Measurements from ENCODE around the gene CRACR2A. TPM values are rescaled to one million over a fixed set of nuclear protein-coding genes. Genes with fewer than 3 reads are reported as not detected.

The CRACR2A gene
- total and polyA plus RNA-seq, 4 donors = 1.4 to 10.2 (median 5.5) TPM

GRCh38 chr12:3704512-3705353, 48.2 kb downstream of the CRACR2A start:
- Histone ChIP-seq H3K27me3 (ENCODE audit: control insufficient read depth in 3 of 3, insufficient read depth in 3 of 3, low read length in 2 of 3) (no peaks in the 10 kb centered on the region), H3K27ac (ENCODE audit: low read depth in 1 of 2, low read length in 1 of 2) (peak overlapping the region; percentile 53 to 57), H3K4me3 (no peak overlapping the region), H3K4me1 (ENCODE audit: control insufficient read depth in 5 of 5, insufficient read depth in 5 of 5, low read length in 5 of 5) (peaks cover 0 to 6% (median 0%) of the 10 kb centered on the region in 5 donors), H3K36me3 (ENCODE audit: control insufficient read depth in 4 of 4, insufficient read depth in 4 of 4, low read length in 4 of 4) (no peaks in the 10 kb centered on the region), H3K9ac (ENCODE audit: insufficient read depth in 1 of 2, low read length in 2 of 2) (peak overlapping the region in 1 of 2 donors; percentile 8), H3K9me3 (ENCODE audit: control insufficient read depth in 4 of 4, insufficient read depth in 3 of 4, low read length in 3 of 4) (no peaks in the 10 kb centered on the region)
- ATAC-seq (ENCODE audit: insufficient read depth, low FRiP score) (no peak), DNase-seq (peak in 2 of 3 donors; percentile 21 to 55)
- no peak for TF ChIP-seq CTCF (IDR thresholded peaks at IDR 0.05; ENCODE audit: control extremely low read depth, extremely low read depth)
- WGBS, 2 donors = 22 to 31% methylated on average over 4 of the region's 4 CpGs

GRCh38 chr12:3700861-3701260, 52.0 kb downstream of the CRACR2A start:
- no peak for TF ChIP-seq CTCF (IDR thresholded peaks at IDR 0.05; ENCODE audit: control extremely low read depth, extremely low read depth)
- Histone ChIP-seq H3K4me1 (ENCODE audit: control insufficient read depth in 5 of 5, insufficient read depth in 5 of 5, low read length in 5 of 5) (peaks cover 0 to 9% (median 0%) of the 10 kb centered on the region in 5 donors), H3K9me3 (ENCODE audit: control insufficient read depth in 4 of 4, insufficient read depth in 3 of 4, low read length in 3 of 4) (no peaks in the 10 kb centered on the region), H3K36me3 (ENCODE audit: control insufficient read depth in 4 of 4, insufficient read depth in 4 of 4, low read length in 4 of 4) (no peaks in the 10 kb centered on the region), H3K4me3 (no peak overlapping the region), H3K9ac (ENCODE audit: insufficient read depth in 1 of 2, low read length in 2 of 2) (no peak overlapping the region), H3K27ac (ENCODE audit: low read depth in 1 of 2, low read length in 1 of 2) (no peak overlapping the region), H3K27me3 (ENCODE audit: control insufficient read depth in 3 of 3, insufficient read depth in 3 of 3, low read length in 2 of 3) (no peaks in the 10 kb centered on the region)
- WGBS, 2 donors = 100% methylated on average over 1 of the region's 1 CpG
- peak in 1 of 3 donors; percentile 17 for DNase-seq
- no peak for ATAC-seq (ENCODE audit: insufficient read depth, low FRiP score)

- H3K9ac ChIP-seq (ENCODE audit: insufficient read depth in 1 of 2, low read length in 2 of 2) = no peak overlapping the region
- no peak overlapping the region for H3K4me3 ChIP-seq
- WGBS, 2 donors = 76 to 77% methylated on average over 7 of the region's 7 CpGs
- peak in 2 of 3 donors; percentile 21 to 69 for DNase-seq
- H3K9me3 ChIP-seq (ENCODE audit: control insufficient read depth in 4 of 4, insufficient read depth in 3 of 4, low read length in 3 of 4) = no peaks in the 10 kb centered on the region
- peaks cover 0 to 3% (median 0%) of the 10 kb centered on the region in 5 donors for H3K4me1 ChIP-seq (ENCODE audit: control insufficient read depth in 5 of 5, insufficient read depth in 5 of 5, low read length in 5 of 5)
- H3K27me3 ChIP-seq (ENCODE audit: control insufficient read depth in 3 of 3, insufficient read depth in 3 of 3, low read length in 2 of 3) = no peaks in the 10 kb centered on the region
- no peak for TF ChIP-seq CTCF (IDR thresholded peaks at IDR 0.05; ENCODE audit: control extremely low read depth, extremely low read depth)
- no peak for ATAC-seq (ENCODE audit: insufficient read depth, low FRiP score)
- H3K27ac ChIP-seq (ENCODE audit: low read depth in 1 of 2, low read length in 1 of 2) = no peak overlapping the region
- H3K36me3 ChIP-seq (ENCODE audit: control insufficient read depth in 4 of 4, insufficient read depth in 4 of 4, low read length in 4 of 4) = no peaks in the 10 kb centered on the region
Observed at GRCh38 chr12:3698218-3698974, 54.5 kb downstream of the CRACR2A start.
